HG03060 (cell line): Measurements from ENCODE around the gene IL17C.

Experiments used
- ATAC-seq: cut with Tn5 transposase; IDR thresholded peaks from one replicate; pipeline ENCODE4 v1.9.1; 2021; ENCODE audit warnings: low read depth, moderate number of reproducible peaks; ENCODE audit not compliant: unreplicated experiment

IL17C gene

DNA sequence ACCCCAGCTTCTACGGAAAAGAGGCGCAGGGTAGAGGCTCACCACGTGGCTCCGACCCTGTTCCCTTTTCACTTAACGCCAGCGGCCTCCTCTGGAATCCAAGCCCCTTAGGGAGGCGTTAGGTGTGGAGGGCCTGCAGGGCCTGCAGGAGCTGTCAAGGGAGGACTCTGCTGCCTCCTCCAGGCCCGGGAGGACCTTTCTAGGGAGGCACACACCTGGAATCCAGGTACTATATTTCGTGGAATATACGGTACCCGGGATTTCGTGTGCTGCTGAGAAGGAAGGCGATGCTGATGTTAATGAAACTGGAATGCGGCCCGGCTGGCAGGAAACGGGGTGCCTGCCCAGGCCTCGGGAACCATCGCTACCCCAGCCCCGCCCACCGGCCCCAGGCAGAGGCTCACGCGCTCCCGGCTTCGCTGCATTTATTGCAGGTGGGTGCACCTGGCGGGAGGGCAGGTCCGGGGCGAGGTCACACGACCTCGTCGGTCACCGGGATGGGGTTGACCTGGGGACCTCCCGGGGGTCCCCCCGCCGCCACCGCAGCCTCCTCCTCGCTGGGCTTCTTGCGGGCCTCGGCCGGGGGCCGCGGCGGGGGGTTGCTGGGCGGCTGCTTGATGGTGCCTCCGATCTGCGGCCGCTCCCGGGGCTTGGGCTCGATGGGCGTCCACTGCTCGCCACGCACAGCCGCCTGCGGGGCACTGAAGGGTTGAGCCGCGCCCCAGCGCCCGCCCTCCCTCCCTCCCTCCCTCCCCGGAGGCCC lies 4.7 kb downstream of the IL17C start:
- no peak for ATAC-seq

DNA sequence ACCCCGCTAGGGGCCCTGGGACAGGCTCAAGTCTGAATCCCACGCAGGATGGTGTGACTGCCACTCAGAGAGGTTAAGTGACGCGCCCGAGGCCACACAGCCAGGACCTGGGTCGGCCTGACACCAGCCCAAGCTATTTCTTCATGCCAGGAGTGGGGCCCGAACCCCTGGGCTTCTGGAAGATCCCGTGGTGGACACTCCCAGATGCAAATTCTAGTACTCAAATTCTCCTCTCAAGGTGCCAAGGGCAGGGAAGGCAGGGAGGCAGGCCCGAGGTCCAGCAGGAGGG lies 5.2 kb downstream of the IL17C start:
- ATAC-seq = no peak

DNA sequence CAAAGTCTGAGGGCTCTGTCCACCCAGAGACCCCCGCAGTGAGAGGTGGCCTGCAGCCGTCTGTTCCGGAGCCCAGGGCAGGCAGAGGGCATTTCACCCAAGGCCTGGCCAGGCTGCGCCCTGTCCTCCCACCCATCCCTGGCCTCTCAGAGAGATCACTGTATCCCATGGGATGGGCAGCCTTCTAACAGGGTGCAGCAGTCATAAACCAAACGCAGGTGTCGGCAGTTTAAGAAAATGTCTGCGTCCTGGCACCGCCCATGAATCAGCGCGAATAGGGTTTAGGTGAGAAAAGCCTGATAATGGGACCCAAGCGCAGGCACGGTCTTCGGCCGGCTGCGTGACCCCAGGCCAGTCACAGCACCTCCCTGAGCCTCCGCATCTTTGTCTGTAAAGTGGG lies 7.1 kb downstream of the IL17C start:
- ATAC-seq = no peak

DNA sequence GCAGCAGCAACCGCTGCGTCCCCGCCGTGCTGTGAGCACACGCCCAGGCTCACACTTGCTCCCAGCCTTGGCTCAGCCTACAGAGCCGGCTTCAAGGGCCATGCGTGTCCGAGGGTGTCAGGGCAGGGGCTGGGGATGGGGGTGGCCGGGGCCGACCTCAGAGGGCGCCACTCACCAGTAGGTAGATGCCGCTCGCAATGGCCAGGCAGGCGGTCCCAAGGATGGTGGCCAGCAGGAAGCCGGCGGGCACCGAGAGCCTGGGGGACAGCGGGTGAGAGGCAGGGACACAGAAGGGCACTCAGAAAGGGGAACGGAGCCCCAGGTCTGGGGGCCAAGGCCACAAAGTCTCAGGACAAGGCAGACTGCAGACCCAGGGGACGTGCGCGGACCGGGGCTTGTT lies 7.6 kb downstream of the IL17C start:
- no peak for ATAC-seq

DNA sequence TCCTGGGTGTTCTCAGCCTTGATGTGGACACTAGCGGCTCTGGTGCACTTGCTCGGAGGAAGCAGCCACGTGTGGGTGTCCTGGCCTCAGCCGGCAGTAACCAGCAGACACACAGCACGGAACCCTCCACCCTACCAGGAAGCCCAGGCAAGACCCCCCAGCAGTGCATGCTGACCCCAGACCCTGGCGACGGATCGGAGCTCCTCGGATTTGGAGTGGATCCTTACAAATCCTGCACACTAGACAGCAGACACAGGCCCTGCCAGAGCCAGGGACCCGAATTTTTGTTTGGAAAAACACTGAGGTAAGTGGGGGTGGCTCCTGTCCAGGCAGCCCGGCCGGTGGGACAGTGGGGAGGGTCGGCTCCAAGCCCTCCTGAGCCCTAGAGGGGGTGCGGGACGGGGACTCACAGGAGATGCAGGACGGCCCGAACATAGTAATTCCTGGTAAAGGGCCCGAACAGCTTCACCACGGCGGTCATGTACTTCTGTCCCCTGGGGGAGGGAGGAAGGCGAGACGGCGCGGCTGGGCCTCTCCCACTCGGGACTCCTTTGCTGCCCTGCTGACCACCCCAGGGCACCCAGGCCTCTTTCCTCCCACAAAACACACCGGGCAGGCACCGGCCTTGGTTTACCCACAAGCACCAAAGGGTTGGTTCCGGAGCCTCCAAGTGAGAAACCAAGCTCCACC lies 8.1 kb downstream of the IL17C start:
- no peak for ATAC-seq

DNA sequence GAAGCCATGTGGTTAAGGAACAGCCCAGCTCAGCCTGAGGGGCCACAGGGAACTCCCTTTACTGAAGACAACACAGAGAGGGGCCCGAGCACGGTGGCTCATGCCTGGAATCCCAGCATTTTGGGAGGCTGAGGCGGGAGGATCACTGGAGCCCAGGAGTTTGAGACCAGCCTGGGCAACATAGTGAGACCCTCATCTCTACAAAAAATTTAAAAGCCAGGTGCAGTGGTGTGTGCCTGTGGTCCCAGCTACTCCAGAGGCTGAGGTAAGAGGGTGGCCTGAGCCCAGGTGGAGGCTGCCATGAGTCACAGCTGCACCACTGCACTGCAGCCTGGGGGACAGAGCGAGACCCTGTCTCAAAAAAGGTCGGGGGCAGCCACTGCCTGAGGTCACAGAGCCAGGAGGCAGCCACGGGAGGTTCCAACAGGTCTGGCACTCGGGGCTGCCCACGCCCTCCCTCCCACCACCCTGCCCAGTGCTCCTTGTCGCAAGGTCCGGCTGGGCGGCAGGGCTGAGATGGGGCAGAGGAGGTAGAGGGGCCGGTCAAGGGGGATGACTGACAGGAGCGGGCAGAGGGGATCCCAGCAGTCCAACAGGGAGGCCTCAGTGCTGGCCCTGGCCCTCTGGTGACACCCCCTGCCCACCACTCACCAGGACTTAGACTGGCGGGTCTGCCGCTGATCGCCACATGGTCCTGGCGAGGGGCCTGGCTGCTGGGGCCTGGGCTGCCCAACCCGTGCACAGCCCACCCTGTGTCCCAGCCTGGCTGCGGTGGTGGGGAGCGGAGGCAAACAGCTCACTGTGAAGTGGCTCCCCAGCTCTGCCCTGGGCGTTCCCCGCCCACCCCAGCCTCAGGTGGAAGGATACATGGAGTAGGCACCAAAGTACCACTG lies 9.1 kb downstream of the IL17C start:
- no peak for ATAC-seq

DNA sequence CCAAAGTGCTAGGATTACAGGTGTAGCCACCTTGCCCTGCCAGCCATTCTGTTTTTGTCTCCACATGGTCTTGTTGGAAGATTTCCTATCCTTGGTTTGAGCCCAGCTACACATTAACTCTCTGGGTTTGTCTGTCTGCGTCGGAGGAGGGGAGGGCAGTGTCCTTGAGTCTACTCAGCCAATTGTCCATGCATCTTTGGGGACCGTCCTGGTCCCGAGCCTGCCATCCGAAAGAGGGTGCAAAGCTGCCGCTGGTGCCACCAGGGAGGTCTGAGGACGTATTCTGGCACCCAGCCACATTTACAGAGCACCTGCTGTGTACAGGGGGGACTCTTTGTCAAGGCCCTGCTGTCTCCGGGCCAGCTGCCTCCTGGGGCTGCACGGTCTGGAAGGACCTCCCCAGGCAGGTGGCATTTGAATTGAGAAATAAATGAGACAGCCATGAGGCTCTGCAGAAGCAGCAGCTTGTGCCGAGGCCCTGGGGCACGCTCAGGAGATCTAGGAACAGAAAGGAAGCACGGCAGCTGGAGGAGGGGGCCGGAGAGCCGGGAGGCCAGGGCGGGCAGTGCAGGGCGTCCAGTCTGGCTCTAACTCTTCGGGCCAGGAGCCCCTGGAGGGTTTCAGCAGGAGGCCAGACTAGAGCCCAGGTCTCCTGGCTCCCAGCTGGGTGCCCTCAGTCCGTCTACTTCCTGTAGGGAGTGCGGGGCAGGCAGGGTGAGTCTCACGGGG lies 11.0 kb downstream of the IL17C start:
- no peak for ATAC-seq

DNA sequence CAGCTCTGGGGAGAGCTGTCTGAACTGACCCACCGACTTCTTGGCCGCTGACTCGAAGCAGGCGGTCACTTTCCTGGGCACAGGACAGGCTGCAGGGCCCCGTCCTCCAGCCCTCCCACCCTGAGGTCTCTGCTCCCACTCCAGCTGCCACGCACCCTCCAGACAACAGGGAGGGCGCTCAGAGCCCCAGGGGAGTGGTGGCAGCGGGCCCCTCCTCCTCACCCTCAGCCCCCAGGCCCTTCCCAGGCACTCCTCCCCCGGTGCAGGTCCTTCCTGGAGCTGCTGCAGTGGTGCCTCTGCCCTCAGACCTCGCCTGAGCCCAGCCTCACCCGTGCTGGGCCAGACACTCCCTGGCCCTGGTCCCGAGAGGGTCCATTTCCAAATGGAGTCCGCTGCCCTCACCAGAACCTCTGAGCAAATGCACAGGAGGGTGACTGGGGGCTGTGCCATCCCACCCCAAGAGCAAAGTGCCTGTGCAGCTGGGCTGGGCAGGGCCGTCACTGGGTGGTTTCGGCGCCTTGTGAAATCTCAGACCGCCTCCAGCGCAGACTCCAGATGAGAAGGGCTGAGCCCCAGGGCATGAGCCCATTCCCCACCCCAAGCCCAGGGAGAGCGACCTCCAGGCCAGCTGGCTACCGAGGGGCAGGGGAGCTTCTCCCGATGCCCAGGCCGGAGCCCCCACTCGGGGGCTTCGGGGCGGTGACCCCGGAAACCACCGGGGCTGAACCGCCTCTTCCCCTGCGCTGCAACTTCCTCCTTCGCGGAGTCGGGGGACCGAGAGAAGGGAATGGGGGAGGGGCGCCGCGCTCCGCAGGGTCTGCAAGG lies 11.8 kb downstream of the IL17C start:
- no peak for ATAC-seq

DNA sequence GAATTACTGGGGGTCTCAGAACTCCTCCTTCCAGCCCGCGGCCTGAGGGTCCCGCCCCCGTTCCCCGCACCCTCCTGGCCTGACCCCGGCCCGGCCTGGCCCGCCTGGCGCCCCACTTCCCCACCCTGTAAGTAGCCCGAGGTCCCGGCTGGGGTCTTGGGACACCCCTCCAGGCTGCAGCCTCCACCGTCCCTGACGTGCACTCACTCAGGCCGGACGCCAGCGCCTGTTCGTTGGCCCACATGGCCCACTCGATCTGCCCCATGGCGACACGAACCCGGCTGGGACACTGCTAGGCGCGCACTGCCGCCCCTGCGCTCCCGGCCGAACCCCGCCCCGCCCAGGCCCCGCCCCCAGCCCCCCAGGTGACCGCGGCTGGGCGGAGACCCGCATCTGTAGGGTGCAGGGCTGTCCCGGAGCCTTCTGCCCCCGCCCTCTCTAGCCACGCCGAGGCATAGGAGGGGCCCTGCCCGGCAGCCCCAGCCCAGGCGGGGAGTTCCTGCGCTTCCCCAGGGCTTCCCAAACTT lies 12.4 kb downstream of the IL17C start, which contains the start of gene CYBA:
Gene CYBA (minus strand): TSS at position 305 of the 527 bp plus-strand sequence. CDS start 40 bp downstream, at position 265.
- ATAC-seq = peak; percentile 45

DNA sequence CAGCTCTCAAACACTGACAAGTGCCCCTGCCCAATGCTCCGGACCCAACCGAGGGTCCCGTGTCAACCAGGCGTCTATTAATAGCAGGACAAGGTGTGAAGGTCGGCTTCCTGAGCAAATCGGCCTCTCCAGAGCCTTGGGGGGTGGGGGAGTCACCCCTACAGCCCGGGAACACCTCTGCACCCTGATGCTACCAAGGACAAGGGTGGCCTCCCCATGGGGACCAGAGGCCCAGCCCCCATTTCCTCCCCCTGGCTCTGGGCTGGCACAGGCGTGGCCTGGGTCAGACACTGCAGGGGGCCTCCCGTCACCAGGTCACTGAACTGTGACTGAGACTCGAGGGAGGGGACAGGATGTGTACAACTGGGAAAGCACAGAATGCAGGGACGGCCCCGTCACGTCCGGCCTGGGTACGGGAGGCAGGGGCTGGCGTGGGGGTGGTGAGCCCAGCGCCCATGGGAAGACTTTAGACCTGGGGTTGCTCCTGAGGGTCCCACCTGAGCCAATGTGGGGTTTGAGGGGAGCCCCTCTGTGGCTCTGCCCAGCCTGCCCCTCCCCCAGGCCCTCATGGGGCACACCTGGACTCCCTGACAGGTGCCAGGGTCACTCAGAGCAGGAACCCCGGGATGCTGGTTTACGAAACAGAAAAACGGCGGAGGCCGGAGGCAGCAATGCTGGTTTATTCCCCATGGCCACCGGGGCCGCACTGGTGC lies 13.1 kb downstream of the IL17C start:
- peak; percentile 51 for ATAC-seq

DNA sequence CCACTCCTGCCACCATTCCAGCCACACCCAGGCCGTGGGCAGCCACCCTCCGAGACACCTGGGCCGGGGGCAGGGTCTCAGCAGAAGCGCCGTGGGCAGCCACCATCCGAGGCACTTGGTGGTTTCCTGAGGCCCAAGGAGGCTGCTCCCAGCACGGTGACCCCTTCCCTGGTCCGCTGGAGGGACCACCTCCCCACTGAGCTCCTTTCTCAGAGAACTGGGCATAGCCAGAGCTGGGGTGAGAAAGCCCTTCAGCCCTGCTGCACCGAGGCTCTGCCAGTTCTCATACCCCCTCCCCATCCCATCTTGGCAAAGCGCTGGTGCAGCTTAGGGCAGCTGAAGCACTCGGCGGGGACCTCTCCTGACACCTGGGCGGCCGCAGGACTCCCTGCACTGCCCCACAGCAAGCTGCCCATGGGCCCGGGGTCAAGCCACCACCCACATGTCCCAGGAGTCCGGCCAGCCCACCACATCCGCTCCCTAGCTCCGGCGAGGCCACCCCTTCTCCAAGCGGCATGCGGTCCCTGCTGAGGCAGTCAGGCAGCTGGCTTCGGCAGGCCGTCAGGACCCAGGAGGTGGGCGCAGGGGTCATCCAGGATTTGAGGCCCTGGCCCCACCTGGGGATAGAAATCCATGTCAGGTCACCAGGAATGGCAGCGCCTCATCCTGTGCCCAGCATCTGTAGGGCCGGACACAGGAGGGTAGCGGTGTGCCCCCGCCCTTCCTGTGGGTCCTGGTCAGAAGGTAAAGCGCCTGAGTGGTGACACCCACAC lies 13.8 kb downstream of the IL17C start:
- ATAC-seq = no peak

DNA sequence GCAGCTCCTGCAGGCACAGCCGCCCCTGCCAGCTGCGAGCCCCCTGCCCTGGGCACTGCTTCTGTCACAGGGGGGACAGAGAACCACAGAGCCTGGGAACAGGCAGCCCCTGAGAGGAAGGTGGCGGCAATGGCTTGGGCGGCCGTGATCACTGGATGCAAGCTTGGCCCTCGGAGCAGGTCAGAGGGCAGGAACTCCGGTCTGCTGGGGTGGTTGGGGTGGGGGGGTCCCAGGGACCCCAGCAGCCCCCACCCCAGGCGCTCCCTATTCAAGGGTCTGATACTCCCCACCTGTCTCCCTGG lies 14.3 kb downstream of the IL17C start:
- ATAC-seq = no peak

DNA sequence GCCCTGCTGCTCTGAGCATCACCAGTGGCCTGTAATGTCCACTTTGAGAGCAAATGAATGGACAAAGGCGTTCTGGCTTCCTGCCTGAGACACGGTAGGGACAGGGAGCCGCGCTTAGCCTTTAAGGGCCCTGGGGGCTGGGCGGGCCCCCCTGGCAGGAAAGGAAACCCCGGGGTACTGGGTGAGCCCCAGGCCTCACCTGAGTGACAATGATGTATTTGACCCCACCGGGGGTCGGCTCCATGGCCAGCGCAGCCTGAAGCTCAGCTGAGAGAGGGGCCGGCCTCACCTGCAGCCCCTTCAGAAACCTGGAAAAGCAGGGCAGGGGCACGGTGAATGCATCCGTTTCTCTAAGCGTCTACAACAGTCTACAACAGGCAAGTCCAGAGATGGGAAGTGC lies 14.7 kb downstream of the IL17C start:
- ATAC-seq = no peak

DNA sequence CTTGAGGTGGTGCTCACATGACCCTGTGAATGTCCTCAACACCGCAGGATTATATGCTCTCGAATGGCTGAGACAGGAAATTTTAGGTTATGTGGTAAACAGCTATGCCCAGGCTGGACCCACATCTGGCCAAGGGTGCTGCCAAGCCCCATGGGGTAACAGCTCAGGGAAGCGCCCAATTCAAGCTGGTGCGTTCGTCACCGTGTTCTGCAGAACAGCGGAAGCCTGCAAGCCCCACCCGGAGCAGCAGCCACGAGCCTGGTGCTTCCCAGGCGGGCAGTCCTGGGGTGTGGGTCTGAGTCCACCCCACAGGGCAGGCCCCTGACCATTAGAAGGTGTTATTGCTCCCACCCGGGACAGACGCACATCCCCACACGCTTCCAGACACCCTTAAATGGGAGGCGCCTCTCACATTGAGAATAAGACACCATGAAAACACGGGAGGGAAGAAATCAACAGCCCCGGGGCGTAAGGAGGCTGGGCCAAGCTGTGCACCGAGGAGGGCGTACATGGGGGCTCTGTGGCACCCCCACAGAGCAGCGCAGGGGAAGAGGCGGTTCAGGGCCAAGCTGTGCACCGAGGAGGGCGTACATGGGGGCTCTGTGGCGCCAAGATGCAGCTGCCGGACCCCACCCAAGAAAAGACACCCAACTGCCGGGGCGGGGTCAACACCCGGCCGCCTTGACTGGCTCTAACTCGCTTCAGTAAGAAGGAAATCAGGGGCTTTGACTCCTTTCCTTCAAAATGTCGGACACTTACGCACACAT lies 15.4 kb downstream of the IL17C start:
- no peak for ATAC-seq

DNA sequence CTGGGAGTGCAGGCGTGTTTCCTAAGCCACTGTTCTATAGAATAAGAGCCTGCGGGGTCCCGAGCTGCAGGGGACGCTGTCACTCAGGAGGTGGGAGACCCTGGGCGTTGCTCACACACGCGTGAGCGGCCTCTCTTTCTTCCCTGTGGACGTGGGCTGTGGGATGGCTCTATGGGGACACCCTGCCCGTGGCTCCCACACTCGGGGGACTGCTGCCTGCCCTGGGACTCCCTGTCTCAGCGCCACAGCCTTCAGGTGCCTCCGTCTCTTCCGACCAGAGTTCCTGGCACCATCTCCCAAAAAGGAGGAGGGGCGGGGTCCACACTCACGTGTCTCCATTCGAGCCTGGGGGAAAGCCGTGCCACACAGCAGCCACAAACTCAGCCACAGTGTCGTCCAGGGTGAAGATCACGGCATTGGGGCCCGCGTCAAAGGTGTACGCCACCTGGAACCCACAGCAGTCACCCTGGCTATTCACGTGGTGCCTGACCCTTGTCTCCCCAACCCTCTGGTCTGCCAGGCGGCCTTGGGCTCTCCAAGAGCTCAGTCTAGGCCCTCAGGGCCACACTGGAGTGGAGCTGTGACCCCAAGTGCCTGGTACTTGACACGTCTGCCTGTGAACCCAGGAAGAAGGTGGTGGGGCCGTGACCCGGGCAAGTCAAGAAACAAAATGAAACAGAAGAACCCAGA lies 16.1 kb downstream of the IL17C start:
- ATAC-seq = no peak

DNA sequence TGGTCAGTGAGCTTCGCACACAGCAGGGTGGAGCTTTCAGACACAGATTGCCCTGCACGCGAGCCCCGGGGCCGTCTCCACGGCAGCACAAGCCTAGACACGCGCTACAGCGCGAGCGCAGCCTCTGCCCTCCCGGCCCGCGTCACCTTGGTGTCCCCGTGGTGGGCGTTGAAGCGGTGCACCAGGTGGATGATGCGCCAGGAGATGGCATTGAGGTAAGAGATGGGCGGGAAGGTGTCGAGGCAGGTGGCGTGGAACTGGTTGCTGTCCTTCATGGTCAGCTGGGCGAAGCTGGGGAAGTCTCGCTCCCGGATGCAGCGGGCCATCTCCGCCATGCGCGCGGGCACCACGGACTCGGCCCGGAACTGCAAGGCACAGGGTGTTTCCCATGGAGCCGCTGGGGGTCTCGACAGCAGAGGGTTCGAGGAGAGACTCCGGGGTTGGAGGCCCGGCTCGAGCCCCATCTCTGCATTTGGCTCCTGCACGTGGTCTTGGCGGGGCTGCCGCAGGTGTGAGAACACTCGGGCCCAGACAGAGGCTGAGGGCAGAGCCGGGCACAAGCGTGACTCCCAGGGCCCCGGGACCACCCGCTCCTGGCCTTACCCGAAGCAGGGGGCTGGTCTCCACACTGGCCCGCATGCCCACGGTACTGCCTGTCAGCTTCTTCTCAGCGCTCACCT lies 16.8 kb downstream of the IL17C start:
- ATAC-seq = no peak
